DND-41 (cell line): ENCODE data around the gene TTC28.

Source experiments
- CTCF ChIP-seq: IDR thresholded peaks from 2 replicates; pipeline ENCODE4 v1.5.1; 2012; ENCODE audit warnings: borderline replicate concordance, low read length, moderate library complexity, mild to moderate bottlenecking; ENCODE audit not compliant: poor library complexity, severe bottlenecking; ENCODE audit errors: extremely low read depth
- EZH2 ChIP-seq: IDR thresholded peaks from 3 replicates; pipeline ENCODE4 v1.6.1; 2012; ENCODE audit warnings: borderline replicate concordance, low read depth, mild to moderate bottlenecking, moderate library complexity, low read length, inconsistent platforms; ENCODE audit not compliant: severe bottlenecking

GRCh38 chr22:28373831-28374230, 305.8 kb downstream of the TTC28 start:
- TF ChIP-seq CTCF (no peak), EZH2 (no peak)
